HepG2 (cell line): ENCODE results near the gene P2RX3. TPM values are rescaled to one million over a fixed set of nuclear protein-coding genes. Genes with fewer than 3 reads are reported as not detected.

ENCODE experiments used
- ATAC-seq: fragments of 200-7000 bp; cut with Tn5 transposase; 3 replicates; pipeline ENCODE4 v1.9.1; 2020; ENCODE audit warnings: mild to moderate bottlenecking, moderate library complexity
- BruUV-seq: library from RNA; stranded (reverse); fragments of 400-500 nt; replicated peaks from 2 replicates; lab custom pipeline; 2021; lab: Mats Ljungman, UMichigan
- CTCF ChIA-PET: fragments of 300-600 bp; formaldehyde crosslinking; extraction: SDS; loops from one replicate; lab custom pipeline; 2021; ENCODE audit warnings: low total read pairs, inconsistent platforms, low intra/inter-chr PET ratio; lab: Yijun Ruan, JAX
- POLR2A ChIA-PET: fragments of 350-600 bp; sonication (Branson Sonifier 250); formaldehyde crosslinking; loops from one replicate; lab custom pipeline; 2020; ENCODE audit warnings: antibody characterized with exemption, inconsistent platforms; lab: Yijun Ruan, JAX
- DNase-seq: peaks from one replicate; pipeline ENCODE4 v3.0.0-alpha.2; 2015; ENCODE audit warnings: low spot score
- FAIRE-seq: peaks from 3 replicates; lab custom pipeline; 2011; peaks lifted over from hg19 to GRCh38; lab: Jason Lieb, UNC
- H2AFZ ChIP-seq: one replicate; pipeline ENCODE4 v1.6.1; 2011; ENCODE audit warnings: low read length, inconsistent platforms
- H3K27ac ChIP-seq: fragments of 300-600 bp; 3 replicates; pipeline ENCODE4 v1.8.0; 2011; ENCODE audit warnings: mixed run types, mild to moderate bottlenecking, mixed read lengths, low read length, inconsistent platforms; ENCODE audit not compliant: insufficient read depth; ENCODE audit errors: extremely low read length
- H3K27me3 ChIP-seq, 2 experiments: fragments of 200-600 bp in 1 of 2; 2 replicates in 1 of 2; 3 replicates in 1 of 2; pipeline versions ENCODE4 v1.6.0 to v1.8.0; 2011; ENCODE audit warnings: low read length in 2 of 2, mild to moderate bottlenecking in 2 of 2, moderate library complexity in 2 of 2, inconsistent platforms in 1 of 2; ENCODE audit not compliant: insufficient read depth in 2 of 2, control insufficient read depth in 1 of 2
- H3K36me3 ChIP-seq, 2 experiments: fragments of 200-600 bp in 1 of 2; replicated peaks in 1 of 2; 2 replicates in 1 of 2; 3 replicates in 1 of 2; pipeline versions ENCODE4 v1.5.1 to v1.8.0; 2011; ENCODE audit warnings: low read length in 2 of 2, inconsistent platforms in 1 of 2; ENCODE audit not compliant: insufficient read depth in 2 of 2, control insufficient read depth in 1 of 2
- H3K4me1 ChIP-seq: 2 replicates; pipeline ENCODE4 v1.5.1; 2012; ENCODE audit warnings: low read length, inconsistent platforms; ENCODE audit not compliant: insufficient read depth
- H3K4me2 ChIP-seq: 2 replicates; pipeline ENCODE4 v1.6.0; 2011; ENCODE audit warnings: low read depth, low read length, inconsistent platforms
- H3K4me3 ChIP-seq, 3 experiments: fragments of 200-600 bp in 1 of 3; sonication (generic), shearing (Covaris generic) in 1 of 3; replicated peaks in 1 of 3; 2 replicates each; pipeline ENCODE4 v1.5.1; 2011 to 2016; ENCODE audit warnings: low read length in 3 of 3, inconsistent platforms in 2 of 3, low read depth in 2 of 3, mild to moderate bottlenecking in 2 of 3, control low read depth in 1 of 3, mixed read lengths in 1 of 3; ENCODE audit not compliant: insufficient read depth in 1 of 3
- H3K79me2 ChIP-seq: one replicate; pipeline ENCODE4 v1.6.1; 2011; ENCODE audit warnings: low read length, inconsistent platforms; ENCODE audit not compliant: insufficient read depth
- H3K9ac ChIP-seq: 2 replicates; pipeline ENCODE4 v1.6.0; 2011; ENCODE audit warnings: mild to moderate bottlenecking, low read depth, low read length, inconsistent platforms; ENCODE audit not compliant: insufficient read depth
- H3K9me3 ChIP-seq: 2 replicates; pipeline ENCODE4 v1.5.1; 2012; ENCODE audit warnings: mild to moderate bottlenecking, low read length
- H4K20me1 ChIP-seq: 2 replicates; pipeline ENCODE4 v1.6.0; 2011; ENCODE audit warnings: inconsistent platforms, mild to moderate bottlenecking, low read length, moderate library complexity; ENCODE audit not compliant: insufficient read depth
- CHCHD3 ChIP-seq: sonication (generic); formaldehyde crosslinking; IDR thresholded peaks from 2 replicates; pipeline ENCODE4 v1.8.0; 2022; ENCODE audit warnings: mild to moderate bottlenecking, missing genetic modification reagents, moderate library complexity
- MATR3 ChIP-seq: sonication (generic); formaldehyde crosslinking; IDR thresholded peaks from 2 replicates; pipeline ENCODE4 v1.4.0; 2020; ENCODE audit warnings: missing genetic modification reagents
- PAXIP1 ChIP-seq: sonication (generic); formaldehyde crosslinking; conservative IDR thresholded peaks from 2 replicates; pipeline ENCODE4 v1.4.0; 2020; ENCODE audit warnings: mild to moderate bottlenecking, missing genetic modification reagents, moderate library complexity
- PLRG1 ChIP-seq: fragments of 450-650 bp; conservative IDR thresholded peaks from 2 replicates; pipeline ENCODE4 v1.6.1; 2016
- TCF12 ChIP-seq, 2 experiments: fragments of 450-650 bp in 1 of 2; sonication (generic) in 1 of 2; formaldehyde crosslinking in 1 of 2; IDR thresholded peaks; 2 replicates each; pipeline versions ENCODE4 v1.6.1 to v1.8.0; 2017 to 2022; ENCODE audit warnings: antibody characterized with exemption in 1 of 2, mild to moderate bottlenecking in 1 of 2, missing genetic modification reagents in 1 of 2, moderate library complexity in 1 of 2
- TERF1 ChIP-seq: sonication (generic); formaldehyde crosslinking; IDR thresholded peaks from 2 replicates; pipeline ENCODE4 v1.8.0; 2022; ENCODE audit warnings: mild to moderate bottlenecking, missing genetic modification reagents, moderate library complexity
- TRIM22 ChIP-seq: fragments of 450-650 bp; IDR thresholded peaks from 2 replicates; pipeline ENCODE4 v1.6.1; 2017
- YY1 ChIP-seq: IDR thresholded peaks from 2 replicates; pipeline ENCODE4 v1.6.1; 2011; ENCODE audit warnings: low read length, low read depth, moderate library complexity, mild to moderate bottlenecking; ENCODE audit not compliant: insufficient read depth, insufficient replicate concordance
- ZBTB34 ChIP-seq: sonication (generic); formaldehyde crosslinking; IDR thresholded peaks from 2 replicates; pipeline ENCODE4 v1.8.0; 2022; ENCODE audit warnings: mild to moderate bottlenecking, missing genetic modification reagents
- ZBTB37 ChIP-seq: sonication (generic); formaldehyde crosslinking; IDR thresholded peaks from 2 replicates; pipeline ENCODE4 v1.4.0; 2020; ENCODE audit warnings: mild to moderate bottlenecking, missing genetic modification reagents
- ZNF333 ChIP-seq: sonication (generic); formaldehyde crosslinking; IDR thresholded peaks from 2 replicates; pipeline ENCODE4 v1.4.0; 2020; ENCODE audit warnings: mild to moderate bottlenecking, missing genetic modification reagents, borderline replicate concordance
- ZNF567 ChIP-seq: sonication (generic); formaldehyde crosslinking; IDR thresholded peaks from 2 replicates; pipeline ENCODE4 v1.8.1; 2023; ENCODE audit warnings: mild to moderate bottlenecking, missing genetic modification reagents, borderline replicate concordance
- WGBS: methylation state at CpG from one replicate; pipeline ENCODE4 v1.1.6; 2017; ENCODE audit warnings: low lambda C conversion rate; 5-methylcytosine and 5-hydroxymethylcytosine counted together
- in situ Hi-C: cut with HindIII; loops from 2 replicates; pipeline ENCODE4 v1.10.0; 2017; ENCODE audit warnings: low pct_unique_long_range_greater_than_20kb; ENCODE audit not compliant: extremely low pct_ligation_motif_present
- intact Hi-C: fragments of 100-400 bp; cut with micrococcal nuclease; formaldehyde crosslinking; loops from one replicate; pipeline ENCODE4 v1.10.0; 2022; ENCODE audit not compliant: unreplicated experiment
- polyA plus RNA-seq, 8 experiments: library from polyadenylated mRNA; depleted of rRNA in 3 of 8; stranded (reverse) in 7 of 8; unstranded in 1 of 8; fragments of >200 nt; fragmentation: Illumina TruSeq in 4 of 8; extraction: Trizol in 4 of 8; gene quantifications; 2 replicates each; pipeline versions ENCODE4 v1.2.1 to v1.2.3, GENCODE V29; 2011 to 2016; ENCODE audit warnings: low read depth in 4 of 8, missing spikeins in 1 of 8, mixed read lengths in 1 of 8; ENCODE audit not compliant: insufficient read depth in 1 of 8
- total RNA-seq, 5 experiments: library from RNA; depleted of rRNA; stranded (reverse); fragments of >200 nt; fragmentation: Illumina TruSeq; extraction: Trizol; gene quantifications; 2 replicates each; pipeline ENCODE4 v1.2.3, GENCODE V29; 2016; ENCODE audit warnings: low read depth in 1 of 5

Gene P2RX3
- total and polyA plus RNA-seq, 2 of the 13 experiments (the other 11 are each of a cell fraction or from before 2014, with no cell fraction given) = 0.08 TPM; not detected in 1

GRCh38 chr11:57288771-57289579, 49.2 kb upstream of the P2RX3 start (continued):
- TF ChIP-seq PLRG1 (no peak), PAXIP1 (CRISPR knock-in tag) (0 out of 2 replicates have a peak, but pooled peaks have one; percentile 33), ZBTB37 (CRISPR knock-in tag) (no peak)

GRCh38 chr11:57290288-57290687, 47.9 kb upstream of the P2RX3 start:
- Histone ChIP-seq H2AFZ (no peak overlapping the region), H3K4me3 (no peak overlapping the region), H3K27me3 (peaks cover 0 to 14% of the 10 kb centered on the region in 2 experiments; a peak in 1 of 5 replicates), H3K9me3 (no peaks in the 10 kb centered on the region), H3K36me3 (no peaks in the 10 kb centered on the region), H3K79me2 (no peaks in the 10 kb centered on the region), H3K9ac (no peak overlapping the region), H3K4me1 (peaks cover 52% of the 10 kb centered on the region), H3K27ac (no peak overlapping the region), H3K4me2 (no peak overlapping the region), H4K20me1 (no peaks in the 10 kb centered on the region)
- intact Hi-C loops (loop anchor here (5.0 kb wide), 1 partner anchor 47 kb away; the partner anchor contains the start of genes P2RX3 and SSRP1), in situ Hi-C loops (no loop called here)
- FAIRE-seq (no peak), ATAC-seq (no peak), DNase-seq (no peak)
- BruUV-seq = no TSS peak
- 5% methylated on average over 1 of the region's 1 CpG for WGBS
- CTCF ChIA-PET = no interaction called here
- POLR2A ChIA-PET = no interaction called here
- no peak for TF ChIP-seq MATR3 (CRISPR knock-in tag)
- TF ChIP-seq ZNF567 (CRISPR knock-in tag) = no peak
- no peak for TF ChIP-seq YY1
- TF ChIP-seq TERF1 (CRISPR knock-in tag) = no peak
- no peak for TF ChIP-seq ZBTB34 (CRISPR knock-in tag)
- TF ChIP-seq ZNF333 (CRISPR knock-in tag) = no peak
- TF ChIP-seq TRIM22 = no peak
- TF ChIP-seq TCF12 (IDR thresholded peaks at IDR 0.05) = no peak
- TF ChIP-seq TCF12 (CRISPR knock-in tag; IDR thresholded peaks at IDR 0.05) = no peak
- TF ChIP-seq CHCHD3 = no peak
